HEK293 (cell line): ENCODE data around the gene MEF2C.

Source experiments
- TRIM28 ChIP-seq: IDR thresholded peaks from 2 replicates; pipeline ENCODE4 v1.6.1; 2011; ENCODE audit warnings: low read length, control low read depth, borderline replicate concordance
- ZIC2 ChIP-seq: fragments of 450-650 bp; formaldehyde crosslinking; IDR thresholded peaks from 2 replicates; pipeline ENCODE4 v1.5.1; 2016; ENCODE audit warnings: missing biosample characterization, missing genetic modification characterization

DNA sequence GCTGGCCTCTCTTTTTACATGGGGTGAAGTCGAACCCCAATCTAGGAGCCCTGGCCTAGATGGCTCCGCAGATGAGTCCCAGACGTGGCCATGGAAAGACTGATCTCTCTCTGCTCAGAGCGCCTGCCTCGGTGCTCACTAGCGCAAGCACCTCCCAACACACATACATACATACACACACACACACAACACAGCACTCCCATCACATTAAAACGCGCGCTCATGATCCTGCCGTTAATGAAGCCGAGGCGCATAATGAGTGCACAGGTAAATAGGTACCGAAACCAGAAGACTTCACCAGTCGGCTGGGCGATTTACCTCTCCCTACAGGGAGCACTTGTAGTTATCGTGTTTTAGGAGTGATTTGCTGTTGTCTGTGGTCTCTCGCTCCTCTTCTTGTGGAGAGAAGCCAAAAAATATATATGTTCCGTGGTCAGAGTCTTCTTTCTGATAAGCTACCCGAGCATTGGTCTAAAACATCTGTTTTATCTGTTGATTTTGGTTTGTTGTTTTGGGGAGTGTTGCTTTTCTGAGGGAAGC lies 207.7 kb downstream of the MEF2C start:
- TF ChIP-seq ZIC2 (no peak), TRIM28 (no peak)
